ENCODE results near the gene PPIH.
"Not testable (repeated sequence)": the region's sequence is repeated elsewhere in the genome, so short reads cannot be mapped to it uniquely, and the experiment has no call there.

PPIH gene

DNA sequence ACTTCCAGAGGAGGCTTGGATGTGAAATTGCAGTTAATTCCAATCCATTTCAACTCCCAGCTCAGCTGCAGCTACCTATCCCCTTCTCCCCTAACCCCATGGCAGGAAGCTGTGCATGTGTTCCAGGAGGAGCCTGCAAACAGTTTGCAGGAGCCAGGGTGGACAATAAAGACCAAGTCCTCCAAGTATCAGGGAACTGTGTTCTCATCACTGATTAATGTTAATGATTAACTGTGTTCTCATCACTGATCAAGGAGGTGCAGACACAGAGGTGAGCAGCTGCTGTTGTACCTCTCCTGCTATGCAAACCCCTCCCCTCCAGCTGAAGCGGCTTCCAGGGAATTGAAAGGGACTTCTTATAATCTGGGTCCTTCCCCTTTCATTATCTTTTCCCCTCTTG lies 62.6 kb downstream of the PPIH start:
- TF ChIP-seq, protein P1, sequence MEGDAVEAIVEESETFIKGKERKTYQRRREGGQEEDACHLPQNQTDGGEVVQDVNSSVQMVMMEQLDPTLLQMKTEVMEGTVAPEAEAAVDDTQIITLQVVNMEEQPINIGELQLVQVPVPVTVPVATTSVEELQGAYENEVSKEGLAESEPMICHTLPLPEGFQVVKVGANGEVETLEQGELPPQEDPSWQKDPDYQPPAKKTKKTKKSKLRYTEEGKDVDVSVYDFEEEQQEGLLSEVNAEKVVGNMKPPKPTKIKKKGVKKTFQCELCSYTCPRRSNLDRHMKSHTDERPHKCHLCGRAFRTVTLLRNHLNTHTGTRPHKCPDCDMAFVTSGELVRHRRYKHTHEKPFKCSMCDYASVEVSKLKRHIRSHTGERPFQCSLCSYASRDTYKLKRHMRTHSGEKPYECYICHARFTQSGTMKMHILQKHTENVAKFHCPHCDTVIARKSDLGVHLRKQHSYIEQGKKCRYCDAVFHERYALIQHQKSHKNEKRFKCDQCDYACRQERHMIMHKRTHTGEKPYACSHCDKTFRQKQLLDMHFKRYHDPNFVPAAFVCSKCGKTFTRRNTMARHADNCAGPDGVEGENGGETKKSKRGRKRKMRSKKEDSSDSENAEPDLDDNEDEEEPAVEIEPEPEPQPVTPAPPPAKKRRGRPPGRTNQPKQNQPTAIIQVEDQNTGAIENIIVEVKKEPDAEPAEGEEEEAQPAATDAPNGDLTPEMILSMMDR (conservative IDR thresholded peaks at IDR 0.05; ENCODE audit: low read depth, low read length), result no peak
- H3K4me3 ChIP-seq (ENCODE audit: low read depth, low read length), result no peak overlapping the region
- no peak for DNase-seq (ENCODE audit: low read depth)

DNA sequence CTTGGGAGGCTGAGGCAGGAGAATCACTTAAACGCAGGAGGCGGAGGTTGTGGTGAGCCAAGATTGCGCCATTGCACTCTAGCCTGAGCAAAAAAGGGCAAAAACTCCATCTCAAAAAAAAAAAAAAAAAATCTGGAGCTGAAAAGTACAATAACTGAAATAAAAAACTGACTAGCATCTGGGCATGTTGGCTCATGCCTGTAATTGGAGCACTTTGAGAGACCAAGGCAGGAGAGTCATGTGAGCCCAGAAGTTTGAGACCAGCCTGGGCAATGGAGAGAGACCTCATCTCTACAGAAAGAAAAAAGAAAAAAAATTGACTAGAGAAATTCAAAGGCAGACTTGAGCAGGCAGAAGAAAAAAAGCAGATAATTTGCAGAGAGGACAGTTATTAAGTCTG lies 63.7 kb downstream of the PPIH start:
- no peak for DNase-seq (ENCODE audit: low read depth)
- TF ChIP-seq, protein P1 (conservative IDR thresholded peaks at IDR 0.05; ENCODE audit: low read depth, low read length), result no peak
- H3K4me3 ChIP-seq (ENCODE audit: low read depth, low read length), result no peak overlapping the region

DNA sequence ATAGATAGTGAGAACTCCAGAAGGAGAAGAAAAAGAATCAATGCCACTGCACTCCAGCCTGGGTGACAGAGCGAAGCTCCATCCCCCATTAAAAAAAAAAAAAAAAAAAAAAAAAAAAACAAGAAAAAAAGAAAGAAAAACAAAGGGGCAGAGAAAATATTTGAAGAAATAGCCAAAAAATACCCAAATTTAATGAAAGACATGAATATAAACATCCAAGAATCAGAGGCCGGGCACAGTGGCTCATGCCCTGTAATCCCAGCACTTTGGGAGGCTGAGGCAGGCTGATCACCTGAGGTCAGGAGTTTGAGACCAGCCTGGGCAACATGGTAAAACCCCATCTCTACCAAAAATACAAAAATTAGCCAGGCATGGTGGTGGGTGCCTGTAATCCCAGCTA lies 64.2 kb downstream of the PPIH start:
- not testable (repeated sequence) for H3K4me3 ChIP-seq (ENCODE audit: low read depth, low read length)

GRCh38 chr1:42723511-42723910 lies 65.3 kb downstream of the PPIH start:
- TF ChIP-seq, protein P1 (conservative IDR thresholded peaks at IDR 0.05; ENCODE audit: low read depth, low read length), result no peak
- H3K4me3 ChIP-seq (ENCODE audit: low read depth, low read length), result no peak overlapping the region
- no peak for DNase-seq (ENCODE audit: low read depth)

More for the DNA sequence above, 64.2 kb downstream of the PPIH start:
- not testable (repeated sequence) for DNase-seq (ENCODE audit: low read depth)

- H3K4me3 ChIP-seq (ENCODE audit: low read depth, low read length); DNase-seq (ENCODE audit: low read depth): not testable (repeated sequence)
These were observed 67.6 kb downstream of the PPIH start for GRCh38 chr1:42725820-42726219.

Measured in choroid plexus epithelial cell (primary cell).